K562 (cell line): ENCODE data around the gene CPB1. TPM values are rescaled to one million over a fixed set of nuclear protein-coding genes. Genes with fewer than 3 reads are reported as not detected.

Experiments
- CBFB ChIP-seq: sonication (generic); formaldehyde crosslinking; IDR thresholded peaks from 2 replicates; pipeline ENCODE4 v1.4.0; 2020; ENCODE audit warnings: mild to moderate bottlenecking, missing genetic modification reagents
- KLF10 ChIP-seq: fragments of 250-450 bp; sonication (Bioruptor Pico); IDR thresholded peaks from 2 replicates; pipeline ENCODE4 v1.6.1; 2021; ENCODE audit warnings: matching md5 sums
- PRPF4 ChIP-seq: fragments of 200-400 bp; formaldehyde crosslinking; IDR thresholded peaks from one replicate; pipeline ENCODE4 v1.6.1; 2017; ENCODE audit warnings: low read length, low read depth, mild to moderate bottlenecking; ENCODE audit not compliant: insufficient read depth, poor library complexity, severe bottlenecking
- RNF2 ChIP-seq: sonication (generic); IDR thresholded peaks from 2 replicates; pipeline ENCODE4 v1.6.1; 2016
- ZBTB7A ChIP-seq: IDR thresholded peaks from 2 replicates; pipeline ENCODE4 v1.6.1; 2011; ENCODE audit warnings: low read depth, mild to moderate bottlenecking, low read length, moderate library complexity, borderline replicate concordance; ENCODE audit not compliant: control insufficient read depth
- ZNF217 ChIP-seq: sonication (generic); formaldehyde crosslinking; IDR thresholded peaks from 2 replicates; pipeline ENCODE4 v1.8.0; 2022; ENCODE audit warnings: mild to moderate bottlenecking, missing genetic modification reagents
- ZNF324 ChIP-seq: fragments of 250-450 bp; sonication (Bioruptor Pico); IDR thresholded peaks from 2 replicates; pipeline ENCODE4 v1.4.0; 2020; ENCODE audit warnings: mild to moderate bottlenecking
- polyA plus RNA-seq, 8 experiments: library from polyadenylated mRNA; depleted of rRNA in 4 of 8; stranded (reverse) in 5 of 8; unstranded in 3 of 8; fragments of >200 nt; fragmentation: Nextera tagmentation in 2 of 8; fragmentation: Illumina TruSeq in 1 of 8; extraction: Ambion mirVana in 2 of 8; extraction: Trizol in 1 of 8; gene quantifications; 2 replicates each; pipeline versions ENCODE4 v1.2.1 to v1.2.3, GENCODE V29; 2011 to 2014; ENCODE audit warnings: inconsistent platforms in 1 of 8, missing spikeins in 1 of 8
- total RNA-seq, 7 experiments: library from RNA; depleted of rRNA in 6 of 7; stranded (reverse); fragments of >200 nt in 6 of 7; fragmentation: Illumina TruSeq in 2 of 7; extraction: Trizol in 2 of 7; gene quantifications; 2 replicates each; pipeline versions ENCODE4 v1.2.1 to v1.2.3, GENCODE V29; 2011 to 2021; ENCODE audit warnings: low replicate concordance in 1 of 7
- TF ChIP-seq, protein P1 (sequence below): sonication (generic); formaldehyde crosslinking; IDR thresholded peaks from 2 replicates; pipeline ENCODE4 v1.8.0; 2022; ENCODE audit warnings: mild to moderate bottlenecking, missing genetic modification reagents, borderline replicate concordance
- TF ChIP-seq, protein P2 (sequence below): sonication (generic); formaldehyde crosslinking; IDR thresholded peaks from 2 replicates; pipeline ENCODE4 v1.8.0; 2023; ENCODE audit warnings: missing genetic modification reagents, mild to moderate bottlenecking, borderline replicate concordance
- TF ChIP-seq, protein P3 (sequence below): sonication (generic); formaldehyde crosslinking; IDR thresholded peaks from 2 replicates; pipeline ENCODE4 v1.9.0; 2022; ENCODE audit warnings: mild to moderate bottlenecking, missing genetic modification reagents
- TF ChIP-seq, protein P4 (sequence below): sonication (generic); formaldehyde crosslinking; IDR thresholded peaks from 2 replicates; pipeline ENCODE4 v1.8.0; 2022; ENCODE audit warnings: missing genetic modification reagents, mild to moderate bottlenecking, borderline replicate concordance

Gene CPB1
- total and polyA plus RNA-seq, 9 of the 15 experiments (the other 6 are each of a cell fraction or from before 2014, with no cell fraction given), result 3.7 TPM; not detected in 8

DNA sequence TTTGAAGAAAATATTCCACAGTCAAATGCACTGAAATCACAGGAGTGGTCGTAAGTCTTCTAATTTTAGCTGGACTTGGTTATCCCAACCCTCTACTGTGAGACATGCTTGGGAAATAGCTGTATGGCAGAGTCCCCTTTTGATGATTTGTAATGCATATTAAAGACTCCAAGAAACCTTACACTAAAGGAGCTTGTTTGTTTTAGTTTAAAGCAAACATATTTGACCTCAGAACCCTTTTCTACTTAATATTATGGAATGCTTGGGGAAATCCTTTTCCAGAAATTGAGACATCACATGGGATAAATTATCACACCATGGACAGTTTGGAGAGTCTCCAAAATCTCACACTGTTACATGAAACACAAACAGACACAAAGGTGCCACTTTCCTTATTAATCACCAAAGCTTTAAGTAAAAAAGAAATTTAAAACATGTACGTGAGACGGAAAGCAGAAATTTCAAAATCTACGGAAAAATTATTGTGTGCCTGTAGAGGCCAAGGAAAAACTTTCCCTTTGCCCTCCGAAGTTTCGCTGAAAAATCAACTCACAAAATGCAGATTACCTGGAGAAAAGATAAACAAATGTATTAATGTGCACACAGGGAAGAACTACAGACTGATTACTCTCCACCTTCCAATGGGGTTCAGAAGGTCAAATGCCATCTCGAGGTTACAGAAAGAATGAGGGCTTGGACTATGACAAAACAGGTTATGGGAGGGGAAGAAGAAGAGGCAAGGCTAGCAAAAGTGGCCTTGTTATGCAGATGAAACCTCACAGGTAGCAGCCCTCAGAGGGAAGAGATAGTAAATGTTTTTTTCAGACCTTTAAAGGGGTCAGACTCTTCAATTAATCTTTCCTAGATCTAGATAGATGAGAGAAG is 7.0 kb upstream of the CPB1 start (continued):
- TF ChIP-seq, protein P1, sequence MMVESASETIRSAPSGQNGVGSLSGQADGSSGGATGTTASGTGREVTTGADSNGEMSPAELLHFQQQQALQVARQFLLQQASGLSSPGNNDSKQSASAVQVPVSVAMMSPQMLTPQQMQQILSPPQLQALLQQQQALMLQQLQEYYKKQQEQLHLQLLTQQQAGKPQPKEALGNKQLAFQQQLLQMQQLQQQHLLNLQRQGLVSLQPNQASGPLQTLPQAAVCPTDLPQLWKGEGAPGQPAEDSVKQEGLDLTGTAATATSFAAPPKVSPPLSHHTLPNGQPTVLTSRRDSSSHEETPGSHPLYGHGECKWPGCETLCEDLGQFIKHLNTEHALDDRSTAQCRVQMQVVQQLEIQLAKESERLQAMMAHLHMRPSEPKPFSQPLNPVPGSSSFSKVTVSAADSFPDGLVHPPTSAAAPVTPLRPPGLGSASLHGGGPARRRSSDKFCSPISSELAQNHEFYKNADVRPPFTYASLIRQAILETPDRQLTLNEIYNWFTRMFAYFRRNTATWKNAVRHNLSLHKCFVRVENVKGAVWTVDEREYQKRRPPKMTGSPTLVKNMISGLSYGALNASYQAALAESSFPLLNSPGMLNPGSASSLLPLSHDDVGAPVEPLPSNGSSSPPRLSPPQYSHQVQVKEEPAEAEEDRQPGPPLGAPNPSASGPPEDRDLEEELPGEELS (CRISPR knock-in tag), result no peak
- TF ChIP-seq, protein P2, sequence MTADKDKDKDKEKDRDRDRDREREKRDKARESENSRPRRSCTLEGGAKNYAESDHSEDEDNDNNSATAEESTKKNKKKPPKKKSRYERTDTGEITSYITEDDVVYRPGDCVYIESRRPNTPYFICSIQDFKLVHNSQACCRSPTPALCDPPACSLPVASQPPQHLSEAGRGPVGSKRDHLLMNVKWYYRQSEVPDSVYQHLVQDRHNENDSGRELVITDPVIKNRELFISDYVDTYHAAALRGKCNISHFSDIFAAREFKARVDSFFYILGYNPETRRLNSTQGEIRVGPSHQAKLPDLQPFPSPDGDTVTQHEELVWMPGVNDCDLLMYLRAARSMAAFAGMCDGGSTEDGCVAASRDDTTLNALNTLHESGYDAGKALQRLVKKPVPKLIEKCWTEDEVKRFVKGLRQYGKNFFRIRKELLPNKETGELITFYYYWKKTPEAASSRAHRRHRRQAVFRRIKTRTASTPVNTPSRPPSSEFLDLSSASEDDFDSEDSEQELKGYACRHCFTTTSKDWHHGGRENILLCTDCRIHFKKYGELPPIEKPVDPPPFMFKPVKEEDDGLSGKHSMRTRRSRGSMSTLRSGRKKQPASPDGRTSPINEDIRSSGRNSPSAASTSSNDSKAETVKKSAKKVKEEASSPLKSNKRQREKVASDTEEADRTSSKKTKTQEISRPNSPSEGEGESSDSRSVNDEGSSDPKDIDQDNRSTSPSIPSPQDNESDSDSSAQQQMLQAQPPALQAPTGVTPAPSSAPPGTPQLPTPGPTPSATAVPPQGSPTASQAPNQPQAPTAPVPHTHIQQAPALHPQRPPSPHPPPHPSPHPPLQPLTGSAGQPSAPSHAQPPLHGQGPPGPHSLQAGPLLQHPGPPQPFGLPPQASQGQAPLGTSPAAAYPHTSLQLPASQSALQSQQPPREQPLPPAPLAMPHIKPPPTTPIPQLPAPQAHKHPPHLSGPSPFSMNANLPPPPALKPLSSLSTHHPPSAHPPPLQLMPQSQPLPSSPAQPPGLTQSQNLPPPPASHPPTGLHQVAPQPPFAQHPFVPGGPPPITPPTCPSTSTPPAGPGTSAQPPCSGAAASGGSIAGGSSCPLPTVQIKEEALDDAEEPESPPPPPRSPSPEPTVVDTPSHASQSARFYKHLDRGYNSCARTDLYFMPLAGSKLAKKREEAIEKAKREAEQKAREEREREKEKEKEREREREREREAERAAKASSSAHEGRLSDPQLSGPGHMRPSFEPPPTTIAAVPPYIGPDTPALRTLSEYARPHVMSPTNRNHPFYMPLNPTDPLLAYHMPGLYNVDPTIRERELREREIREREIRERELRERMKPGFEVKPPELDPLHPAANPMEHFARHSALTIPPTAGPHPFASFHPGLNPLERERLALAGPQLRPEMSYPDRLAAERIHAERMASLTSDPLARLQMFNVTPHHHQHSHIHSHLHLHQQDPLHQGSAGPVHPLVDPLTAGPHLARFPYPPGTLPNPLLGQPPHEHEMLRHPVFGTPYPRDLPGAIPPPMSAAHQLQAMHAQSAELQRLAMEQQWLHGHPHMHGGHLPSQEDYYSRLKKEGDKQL (CRISPR knock-in tag), result no peak
- no peak for TF ChIP-seq KLF10 (CRISPR knock-in tag)
- TF ChIP-seq, protein P3, sequence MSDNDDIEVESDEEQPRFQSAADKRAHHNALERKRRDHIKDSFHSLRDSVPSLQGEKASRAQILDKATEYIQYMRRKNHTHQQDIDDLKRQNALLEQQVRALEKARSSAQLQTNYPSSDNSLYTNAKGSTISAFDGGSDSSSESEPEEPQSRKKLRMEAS (CRISPR knock-in tag), result no peak
- no peak for TF ChIP-seq ZNF217
- no peak for TF ChIP-seq RNF2
- no peak for TF ChIP-seq CBFB (CRISPR knock-in tag)
- TF ChIP-seq, protein P4, sequence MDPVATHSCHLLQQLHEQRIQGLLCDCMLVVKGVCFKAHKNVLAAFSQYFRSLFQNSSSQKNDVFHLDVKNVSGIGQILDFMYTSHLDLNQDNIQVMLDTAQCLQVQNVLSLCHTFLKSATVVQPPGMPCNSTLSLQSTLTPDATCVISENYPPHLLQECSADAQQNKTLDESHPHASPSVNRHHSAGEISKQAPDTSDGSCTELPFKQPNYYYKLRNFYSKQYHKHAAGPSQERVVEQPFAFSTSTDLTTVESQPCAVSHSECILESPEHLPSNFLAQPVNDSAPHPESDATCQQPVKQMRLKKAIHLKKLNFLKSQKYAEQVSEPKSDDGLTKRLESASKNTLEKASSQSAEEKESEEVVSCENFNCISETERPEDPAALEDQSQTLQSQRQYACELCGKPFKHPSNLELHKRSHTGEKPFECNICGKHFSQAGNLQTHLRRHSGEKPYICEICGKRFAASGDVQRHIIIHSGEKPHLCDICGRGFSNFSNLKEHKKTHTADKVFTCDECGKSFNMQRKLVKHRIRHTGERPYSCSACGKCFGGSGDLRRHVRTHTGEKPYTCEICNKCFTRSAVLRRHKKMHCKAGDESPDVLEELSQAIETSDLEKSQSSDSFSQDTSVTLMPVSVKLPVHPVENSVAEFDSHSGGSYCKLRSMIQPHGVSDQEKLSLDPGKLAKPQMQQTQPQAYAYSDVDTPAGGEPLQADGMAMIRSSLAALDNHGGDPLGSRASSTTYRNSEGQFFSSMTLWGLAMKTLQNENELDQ, result no peak
- TF ChIP-seq ZBTB7A, result no peak
- no peak for TF ChIP-seq PRPF4
- no peak for TF ChIP-seq ZNF324 (CRISPR knock-in tag)
